Measurements from ENCODE around the gene RGS7.
"Not testable (repeated sequence)": the region's sequence is repeated elsewhere in the genome, so short reads cannot be mapped to it uniquely, and the experiment has no call there.

Gene RGS7

GRCh38 chr1:240758296-240758695, 598.7 kb downstream of the RGS7 start:
- no peak for TF ChIP-seq CTCF (IDR thresholded peaks at IDR 0.05)
- DNase-seq (ENCODE audit: low spot score): no peak
- H3K4me3 ChIP-seq: no peak overlapping the region
- no peak overlapping the region for H3K27ac ChIP-seq

- Histone ChIP-seq H3K4me3 (no peak overlapping the region), H3K27ac (no peak overlapping the region)
- no peak for DNase-seq (ENCODE audit: low spot score)
- TF ChIP-seq CTCF (IDR thresholded peaks at IDR 0.05): no peak
Observed at GRCh38 chr1:240747907-240748306, 609.1 kb downstream of the RGS7 start.

GRCh38 chr1:240743705-240744104, 613.3 kb downstream of the RGS7 start:
- DNase-seq (ENCODE audit: low spot score): no peak
- Histone ChIP-seq H3K27ac (no peak overlapping the region), H3K4me3 (no peak overlapping the region)
- no peak for TF ChIP-seq CTCF (IDR thresholded peaks at IDR 0.05)

- no peak for DNase-seq (ENCODE audit: low spot score)
- H3K4me3 ChIP-seq: no peak overlapping the region
- no peak for TF ChIP-seq CTCF (IDR thresholded peaks at IDR 0.05)
- no peak overlapping the region for H3K27ac ChIP-seq
Observed at GRCh38 chr1:240739754-240740153, 617.3 kb downstream of the RGS7 start.

GRCh38 chr1:240739139-240739538, 617.9 kb downstream of the RGS7 start:
- TF ChIP-seq CTCF (IDR thresholded peaks at IDR 0.05): no peak

GRCh38 chr1:240737766-240738265, 619.2 kb downstream of the RGS7 start:
- no peak for DNase-seq (ENCODE audit: low spot score)
- no peak for TF ChIP-seq CTCF (IDR thresholded peaks at IDR 0.05)

More at GRCh38 chr1:240739139-240739538, 617.9 kb downstream of the RGS7 start:
- H3K27ac ChIP-seq: no peak overlapping the region
- no peak overlapping the region for H3K4me3 ChIP-seq
- DNase-seq (ENCODE audit: low spot score): no peak

GRCh38 chr1:240737298-240737697, 619.7 kb downstream of the RGS7 start:
- no peak overlapping the region for H3K27ac ChIP-seq
- TF ChIP-seq CTCF (IDR thresholded peaks at IDR 0.05): no peak
- no peak overlapping the region for H3K4me3 ChIP-seq
- DNase-seq (ENCODE audit: low spot score): no peak

More at GRCh38 chr1:240737766-240738265, 619.2 kb downstream of the RGS7 start:
- H3K27ac ChIP-seq: no peak overlapping the region
- H3K4me3 ChIP-seq: no peak overlapping the region

- not testable (repeated sequence) for DNase-seq (ENCODE audit: low spot score); H3K27ac ChIP-seq; H3K4me3 ChIP-seq
Observed at GRCh38 chr1:240734705-240735104, 622.3 kb downstream of the RGS7 start.

Measured in coronary artery (tissue), 2 donors.